ENCODE results near the gene THEM5.

DNA sequence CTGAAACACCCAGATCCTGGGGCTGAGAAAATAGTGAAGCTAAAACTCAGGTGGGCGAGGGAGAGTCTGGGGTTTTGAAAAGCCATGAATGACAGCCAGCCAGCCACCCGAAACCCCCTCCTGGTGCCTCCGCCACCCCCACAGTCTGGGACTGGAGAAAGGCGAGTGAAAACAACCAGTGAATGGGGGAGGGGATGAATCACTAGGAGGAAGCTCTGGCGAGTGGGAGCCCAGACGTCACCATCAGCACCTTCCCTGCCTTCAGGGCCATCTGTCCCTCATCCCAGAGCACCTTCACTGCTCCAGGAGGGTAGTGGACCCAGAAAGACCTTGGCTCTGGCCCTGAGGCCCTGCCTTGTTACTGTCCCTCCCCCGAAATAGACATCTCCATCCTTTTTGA lies 31.1 kb downstream of the THEM5 start:
- TF ChIP-seq, protein P1, sequence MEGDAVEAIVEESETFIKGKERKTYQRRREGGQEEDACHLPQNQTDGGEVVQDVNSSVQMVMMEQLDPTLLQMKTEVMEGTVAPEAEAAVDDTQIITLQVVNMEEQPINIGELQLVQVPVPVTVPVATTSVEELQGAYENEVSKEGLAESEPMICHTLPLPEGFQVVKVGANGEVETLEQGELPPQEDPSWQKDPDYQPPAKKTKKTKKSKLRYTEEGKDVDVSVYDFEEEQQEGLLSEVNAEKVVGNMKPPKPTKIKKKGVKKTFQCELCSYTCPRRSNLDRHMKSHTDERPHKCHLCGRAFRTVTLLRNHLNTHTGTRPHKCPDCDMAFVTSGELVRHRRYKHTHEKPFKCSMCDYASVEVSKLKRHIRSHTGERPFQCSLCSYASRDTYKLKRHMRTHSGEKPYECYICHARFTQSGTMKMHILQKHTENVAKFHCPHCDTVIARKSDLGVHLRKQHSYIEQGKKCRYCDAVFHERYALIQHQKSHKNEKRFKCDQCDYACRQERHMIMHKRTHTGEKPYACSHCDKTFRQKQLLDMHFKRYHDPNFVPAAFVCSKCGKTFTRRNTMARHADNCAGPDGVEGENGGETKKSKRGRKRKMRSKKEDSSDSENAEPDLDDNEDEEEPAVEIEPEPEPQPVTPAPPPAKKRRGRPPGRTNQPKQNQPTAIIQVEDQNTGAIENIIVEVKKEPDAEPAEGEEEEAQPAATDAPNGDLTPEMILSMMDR (conservative IDR thresholded peaks at IDR 0.05): no peak
- no peak for TF ChIP-seq EZH2 (IDR thresholded peaks at IDR 0.05; ENCODE audit: low read depth)

Measured in PC-9 (cell line).